NCI-H1092 (cell line): ENCODE measurements around the gene INO80E.
"Not testable (repeated sequence)": the region's sequence is repeated elsewhere in the genome, so short reads cannot be mapped to it uniquely, and the experiment has no call there.

ENCODE experiments used
- DNase-seq: peaks from one replicate; lab custom pipeline; 2025; lab: John Stamatoyannopoulos, UW

Gene INO80E

DNA sequence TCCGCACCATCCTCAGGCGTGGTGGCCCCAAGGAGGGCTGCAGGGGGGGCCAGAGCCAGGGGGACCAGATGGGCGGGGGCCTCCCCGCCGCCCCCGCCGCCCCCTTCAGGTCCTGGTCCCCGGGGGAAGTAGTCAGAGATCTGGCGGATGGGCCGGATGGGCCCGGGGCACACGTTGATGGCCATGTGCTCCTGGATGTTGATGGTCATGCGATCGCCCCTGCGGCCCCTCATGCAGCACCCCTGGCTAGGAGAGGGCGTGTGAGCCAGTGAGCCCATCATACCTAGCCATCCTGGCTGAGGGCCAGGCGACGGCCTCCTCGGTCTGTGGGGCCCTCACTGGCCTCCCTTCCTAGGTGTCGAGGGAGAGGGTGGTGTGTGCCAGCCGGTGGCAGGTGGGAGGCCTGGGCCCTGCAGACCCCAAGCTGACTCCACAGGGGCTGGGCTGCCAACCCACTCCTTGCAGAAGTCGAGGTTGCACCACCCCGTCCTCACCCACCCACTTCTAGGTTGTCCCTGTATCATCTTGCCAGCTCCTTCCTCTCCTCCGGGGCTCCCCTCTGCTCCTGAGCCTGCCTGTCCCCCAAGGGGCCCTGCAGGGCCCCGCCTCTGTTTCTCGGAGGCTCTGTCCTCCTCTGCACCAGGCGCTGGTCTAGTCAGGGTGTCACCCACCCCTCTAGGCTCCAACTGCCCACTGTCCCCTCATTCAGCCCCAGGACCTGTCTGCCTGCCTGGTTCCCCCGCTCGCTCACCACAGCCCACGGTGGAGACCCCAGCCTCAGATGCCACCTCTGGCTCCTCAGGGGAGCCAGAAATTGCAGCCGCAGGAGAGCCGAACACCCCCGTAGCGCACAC lies 14.2 kb downstream of the INO80E start:
- no peak for DNase-seq

GRCh38 chr16:30010844-30011713 lies 15.0 kb downstream of the INO80E start, which contains the start of gene DOC2A:
TSS of gene DOC2A (minus strand) at chr16:30011027. CDS start at chr16:30010222, 805 bp downstream.
- DNase-seq: peak; percentile 41

DNA sequence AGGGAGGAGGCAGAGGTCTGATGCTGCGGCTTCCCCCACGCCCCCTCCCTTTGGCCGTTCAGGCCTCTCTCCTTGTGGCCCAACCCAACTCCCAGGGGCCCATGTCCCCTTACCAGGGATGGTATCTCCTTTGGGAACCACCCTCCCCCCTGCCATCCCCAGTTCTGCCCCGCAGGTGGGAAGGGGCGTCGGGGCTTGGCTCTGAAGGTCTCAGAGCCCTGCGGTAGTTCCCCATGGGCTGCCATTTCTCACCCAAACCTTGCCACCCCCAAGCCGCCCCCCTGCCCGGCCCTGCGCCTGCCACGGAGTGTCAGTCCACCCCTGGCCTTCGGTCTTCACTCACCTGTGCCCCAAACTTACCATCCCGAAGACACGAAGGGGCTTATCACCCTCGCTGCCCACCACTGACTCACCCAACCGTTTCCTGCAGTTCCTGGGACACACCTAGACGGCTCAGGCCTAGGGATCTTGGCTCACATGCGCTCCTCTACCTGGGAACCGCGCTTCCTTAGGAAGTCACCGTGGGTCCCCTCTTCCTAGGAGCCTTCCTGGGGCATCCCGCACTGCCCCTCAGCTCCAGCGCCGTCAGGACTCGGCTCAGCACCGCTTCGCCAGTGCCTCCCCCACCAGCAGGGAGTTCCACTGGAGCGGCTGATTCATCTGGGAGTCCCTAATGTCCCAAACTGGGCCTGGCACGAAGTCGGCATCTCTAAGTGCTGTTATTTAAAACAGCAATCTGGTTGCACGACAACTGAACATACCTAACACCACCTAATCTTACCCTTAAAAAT lies 15.9 kb downstream of the INO80E start:
- DNase-seq: no peak

DNA sequence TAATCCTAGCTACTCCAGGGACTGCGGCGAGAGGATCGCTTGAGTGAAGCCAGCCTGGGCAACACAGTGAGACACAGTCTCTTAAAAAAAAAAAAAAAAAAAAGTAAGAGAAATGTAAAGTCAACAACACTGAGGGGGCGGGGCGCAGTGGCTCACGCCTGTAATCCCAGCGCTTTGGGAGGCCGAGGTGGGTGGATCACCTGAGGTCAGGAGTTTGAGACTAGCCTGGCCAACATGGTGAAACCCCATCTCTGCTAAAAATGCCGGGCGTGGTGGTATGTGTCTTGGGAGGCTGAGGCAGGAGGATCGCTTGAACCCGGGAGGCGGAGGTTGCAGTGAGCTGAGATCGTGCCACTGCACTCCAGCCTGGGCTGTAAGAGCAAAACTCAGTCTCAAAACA lies 16.6 kb downstream of the INO80E start:
- DNase-seq: not testable (repeated sequence)

DNA sequence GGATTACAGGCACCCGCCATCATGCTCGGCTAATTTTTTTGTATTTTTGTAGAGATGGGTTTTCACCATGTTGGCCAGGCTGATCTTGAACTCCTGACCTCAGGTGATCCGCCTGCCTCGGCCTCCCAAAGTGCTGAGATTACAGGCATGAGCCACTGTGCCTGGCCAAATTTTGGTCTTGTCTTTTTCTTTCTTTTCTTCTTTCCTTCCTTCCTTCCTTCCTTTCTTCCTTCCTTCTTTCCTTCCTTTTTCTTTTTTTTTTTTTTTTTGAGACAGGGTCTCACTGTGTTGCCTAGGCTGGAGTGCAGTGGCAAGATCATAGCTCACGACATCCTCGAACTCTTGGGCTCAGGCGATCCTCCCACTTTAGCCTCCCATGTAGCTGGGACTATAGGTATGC lies 19.4 kb downstream of the INO80E start:
- DNase-seq: not testable (repeated sequence)

- no peak for DNase-seq
Measured at GRCh38 chr16:30016555-30017276, 20.7 kb downstream of the INO80E start.

GRCh38 chr16:30017277-30017656 lies 21.2 kb downstream of the INO80E start:
- DNase-seq: no peak

- DNase-seq: not testable (repeated sequence)
Measured at GRCh38 chr16:30017937-30018336, 21.9 kb downstream of the INO80E start.

- no peak for DNase-seq
Measured at GRCh38 chr16:30018731-30019158, 22.7 kb downstream of the INO80E start.

- DNase-seq: no peak
Measured at GRCh38 chr16:30022887-30023286, 26.8 kb downstream of the INO80E start, which contains the start of gene C16orf92. TSS of gene C16orf92 (plus strand) at chr16:30023198. CDS start at chr16:30023341, 143 bp downstream.

DNA sequence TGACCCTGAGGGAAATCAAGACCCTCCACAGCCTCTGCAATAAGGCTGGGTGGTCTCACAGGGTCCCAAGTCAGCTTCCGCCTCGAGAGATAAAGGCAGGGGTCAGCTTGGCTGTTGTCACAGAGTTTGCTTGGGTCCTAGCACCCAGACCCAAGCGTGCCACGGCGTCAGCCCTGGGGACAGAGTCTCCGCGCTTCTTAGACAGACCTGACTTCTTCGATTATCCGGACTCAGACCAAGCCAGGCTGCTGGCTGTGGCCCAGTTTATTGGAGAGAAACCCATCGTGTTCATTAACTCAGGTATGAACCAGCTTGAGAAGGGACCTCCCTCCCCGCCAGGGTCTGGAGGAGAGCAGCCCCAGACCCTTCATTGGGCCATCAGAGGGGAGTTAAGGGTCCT lies 27.5 kb downstream of the INO80E start:
- DNase-seq: no peak

- DNase-seq: no peak
Measured at GRCh38 chr16:30024451-30024850, 28.4 kb downstream of the INO80E start.

DNA sequence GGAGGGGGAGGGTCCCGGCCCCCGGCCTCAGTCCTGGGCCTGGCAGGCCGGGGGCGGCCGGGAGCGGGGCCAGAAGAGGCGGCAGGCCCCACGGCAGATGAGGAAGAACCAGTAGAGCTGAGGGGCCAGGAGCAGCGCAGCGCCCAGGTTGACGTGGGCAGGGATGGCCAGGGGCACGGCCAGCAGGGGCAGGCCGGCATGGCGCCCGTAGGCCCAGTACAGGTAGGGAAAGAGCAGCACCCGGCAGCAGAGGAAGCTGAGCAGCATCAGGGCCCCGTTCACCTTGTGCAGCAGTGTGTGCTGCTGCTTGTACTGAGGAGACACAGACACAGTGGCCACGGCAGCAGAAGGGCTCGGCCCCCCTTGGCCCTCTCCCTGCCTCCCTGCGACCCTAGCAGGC lies 29.1 kb downstream of the INO80E start:
- DNase-seq: no peak

GRCh38 chr16:30025574-30025973 lies 29.5 kb downstream of the INO80E start:
- DNase-seq: no peak

GRCh38 chr16:30026449-30026848 lies 30.4 kb downstream of the INO80E start:
- DNase-seq: no peak

- DNase-seq: no peak
Measured at GRCh38 chr16:30027588-30028437, 31.8 kb downstream of the INO80E start.

DNA sequence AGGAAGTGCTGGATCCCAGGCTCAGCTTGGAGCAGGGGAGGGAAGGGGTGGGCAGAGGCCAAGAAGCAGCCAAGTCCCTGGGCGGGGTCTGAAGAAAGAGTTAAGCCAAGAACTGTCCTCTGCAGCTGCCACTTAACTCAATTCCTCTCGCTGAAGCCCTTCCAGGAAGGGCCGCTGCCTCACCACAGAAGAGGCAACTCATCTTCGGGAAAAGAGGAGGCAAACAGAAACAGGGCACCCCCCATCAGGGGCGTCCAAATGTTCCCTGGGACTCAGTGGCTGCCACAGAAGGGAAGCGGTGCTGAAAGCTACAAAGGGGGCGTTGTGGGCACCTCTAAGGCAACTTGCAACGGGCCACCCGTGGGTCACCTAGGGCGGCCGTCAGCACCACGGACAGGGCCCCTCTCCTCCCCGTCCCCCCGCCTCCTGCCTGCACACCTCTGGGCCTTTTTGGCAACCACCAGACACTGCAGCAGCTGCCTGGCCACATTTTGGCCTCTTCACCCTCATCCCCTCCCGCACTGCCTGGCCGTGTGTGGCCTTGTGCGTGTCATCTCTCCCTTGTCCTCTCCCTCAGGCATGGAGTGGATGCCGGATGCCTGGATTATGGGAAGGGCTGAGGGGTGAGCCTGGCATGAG lies 32.5 kb downstream of the INO80E start:
- DNase-seq: no peak

DNA sequence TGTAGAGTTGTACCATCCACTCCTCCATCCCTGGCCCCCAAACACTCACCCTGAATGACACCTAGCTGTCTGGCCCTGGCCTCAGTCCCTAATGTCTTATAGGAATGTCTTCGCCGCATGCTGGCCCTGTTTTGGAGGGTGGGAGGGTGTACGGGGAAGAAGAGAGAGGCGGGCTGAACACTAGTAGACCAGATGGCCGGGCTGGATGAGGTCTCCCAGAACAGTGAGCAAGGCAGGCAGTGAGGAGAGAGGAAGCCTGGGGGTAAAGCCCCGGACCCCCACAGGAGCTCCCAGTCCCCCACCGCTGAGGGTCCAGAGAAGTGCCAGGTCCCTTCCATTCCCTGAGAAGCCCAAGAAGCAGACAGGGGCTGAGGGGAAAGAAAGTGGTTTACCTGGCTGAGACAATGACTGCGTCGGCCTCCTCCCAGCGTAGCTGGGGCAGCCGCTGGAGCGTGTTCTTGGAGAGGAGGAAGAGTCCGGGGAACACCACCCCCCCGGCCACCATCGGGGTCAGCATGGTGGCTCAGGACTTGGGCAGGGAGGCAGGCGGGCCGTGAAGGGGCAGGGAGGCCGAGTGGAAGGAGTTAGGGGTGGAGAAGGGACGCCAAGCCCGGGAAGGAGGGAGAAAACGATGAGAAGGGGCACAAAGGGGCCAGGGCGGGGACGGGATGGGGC lies 34.1 kb downstream of the INO80E start:
- no peak for DNase-seq

DNA sequence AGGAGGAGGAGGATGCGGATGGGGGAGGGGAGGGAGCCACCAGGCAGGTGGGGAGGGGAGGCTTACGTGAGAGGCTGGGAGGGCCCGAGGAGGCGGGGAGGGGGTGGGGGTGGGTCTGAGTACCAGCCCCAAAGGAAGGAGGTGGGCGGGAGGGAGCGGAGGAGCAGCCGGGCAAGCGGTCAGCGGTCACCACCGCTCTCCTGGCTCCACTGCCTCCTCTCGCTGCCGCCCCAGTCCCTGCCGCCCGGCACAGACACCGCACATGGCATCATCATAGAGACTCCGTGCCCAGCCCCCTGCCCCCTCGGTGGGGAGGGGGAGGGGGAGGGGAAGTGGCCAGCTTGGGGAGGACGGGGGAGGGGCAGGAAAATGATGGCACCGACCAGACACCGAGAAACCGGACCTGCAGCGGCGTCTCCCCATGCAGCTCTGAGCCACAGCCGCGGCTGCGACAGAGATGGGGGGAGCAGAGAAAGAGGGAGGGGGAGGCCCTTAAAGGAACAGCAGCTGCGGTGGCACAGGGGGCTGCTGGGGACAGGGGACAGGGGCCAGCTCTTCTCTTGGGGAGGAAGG lies 34.9 kb downstream of the INO80E start, which contains the start of gene TLCD3B:
Gene TLCD3B, minus strand, starts transcription at position 431 of the 573 bp plus-strand sequence. CDS start 744 bp downstream, outside the sequence.
- DNase-seq: peak; percentile 22
